ENCODE results near the gene SHPK.

SHPK gene

DNA sequence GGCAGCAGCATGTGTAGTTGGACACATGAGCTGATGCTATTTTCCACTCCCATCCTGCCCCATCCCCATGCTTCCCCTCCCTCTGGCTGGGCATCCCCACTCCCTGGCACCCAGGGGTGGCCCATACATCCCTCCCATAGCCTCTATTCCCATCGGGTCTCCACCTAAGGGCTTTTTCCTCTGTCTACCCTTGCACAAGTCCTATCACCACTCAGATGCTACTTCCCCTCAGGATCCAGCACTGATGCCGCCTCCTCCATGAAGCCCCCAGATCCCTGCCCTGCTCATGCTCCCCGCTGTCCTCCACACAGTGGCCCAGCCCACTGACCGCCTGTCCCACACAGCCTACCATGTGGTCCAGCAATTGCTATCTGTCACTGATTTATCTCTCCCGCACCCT is 42.7 kb downstream of the SHPK start:
- TF ChIP-seq, protein P1, sequence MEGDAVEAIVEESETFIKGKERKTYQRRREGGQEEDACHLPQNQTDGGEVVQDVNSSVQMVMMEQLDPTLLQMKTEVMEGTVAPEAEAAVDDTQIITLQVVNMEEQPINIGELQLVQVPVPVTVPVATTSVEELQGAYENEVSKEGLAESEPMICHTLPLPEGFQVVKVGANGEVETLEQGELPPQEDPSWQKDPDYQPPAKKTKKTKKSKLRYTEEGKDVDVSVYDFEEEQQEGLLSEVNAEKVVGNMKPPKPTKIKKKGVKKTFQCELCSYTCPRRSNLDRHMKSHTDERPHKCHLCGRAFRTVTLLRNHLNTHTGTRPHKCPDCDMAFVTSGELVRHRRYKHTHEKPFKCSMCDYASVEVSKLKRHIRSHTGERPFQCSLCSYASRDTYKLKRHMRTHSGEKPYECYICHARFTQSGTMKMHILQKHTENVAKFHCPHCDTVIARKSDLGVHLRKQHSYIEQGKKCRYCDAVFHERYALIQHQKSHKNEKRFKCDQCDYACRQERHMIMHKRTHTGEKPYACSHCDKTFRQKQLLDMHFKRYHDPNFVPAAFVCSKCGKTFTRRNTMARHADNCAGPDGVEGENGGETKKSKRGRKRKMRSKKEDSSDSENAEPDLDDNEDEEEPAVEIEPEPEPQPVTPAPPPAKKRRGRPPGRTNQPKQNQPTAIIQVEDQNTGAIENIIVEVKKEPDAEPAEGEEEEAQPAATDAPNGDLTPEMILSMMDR (IDR thresholded peaks at IDR 0.05; ENCODE audit: low read depth, low read length) = no peak
- DNase-seq = no peak
- Histone ChIP-seq H3K36me3 (no peaks in the 10 kb centered on the region), H3K9me3 (no peaks in the 10 kb centered on the region), H3K27me3 (no peaks in the 10 kb centered on the region), H3K4me1 (0 out of 2 replicates have a peak, but pooled peaks cover 2% of the 10 kb centered on the region), H3K4me3 (ENCODE audit: low read depth, low read length) (no peak overlapping the region)

DNA sequence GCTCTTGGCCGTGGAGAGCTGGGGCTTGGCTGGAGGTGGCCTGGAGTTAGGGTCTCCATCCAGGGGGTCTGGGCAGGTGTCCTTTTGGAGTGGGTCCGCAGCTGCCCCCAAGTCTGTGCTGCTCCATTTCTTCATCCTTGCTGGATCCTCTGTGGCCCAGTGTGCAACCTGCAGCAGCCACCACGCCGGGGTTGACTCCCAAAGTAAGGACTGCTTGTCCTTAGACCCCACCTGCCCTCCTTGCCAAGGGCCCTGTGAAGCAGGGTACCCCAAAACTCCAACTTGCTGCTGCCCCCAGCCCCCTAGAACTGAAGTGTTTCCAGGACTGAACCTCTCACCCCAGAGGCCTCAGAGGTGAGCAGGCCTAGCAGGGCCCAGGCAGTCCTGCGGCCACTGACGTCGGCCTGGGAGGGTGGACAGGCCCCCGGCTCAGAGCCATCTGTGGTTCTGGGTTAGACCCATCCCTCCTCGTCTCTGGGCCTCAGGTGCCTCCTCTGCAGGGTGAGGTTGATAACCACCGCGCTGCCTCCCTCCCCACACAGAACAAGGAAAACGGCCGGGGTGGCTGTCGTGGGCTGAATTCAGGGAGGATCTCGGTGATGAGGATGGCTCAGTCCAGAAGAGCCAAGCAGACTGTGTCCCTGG is 43.7 kb downstream of the SHPK start:
- Histone ChIP-seq H3K27me3 (no peaks in the 10 kb centered on the region), H3K9me3 (no peaks in the 10 kb centered on the region), H3K4me1 (0 out of 2 replicates have a peak, but pooled peaks cover 2% of the 10 kb centered on the region), H3K4me3 (ENCODE audit: low read depth, low read length) (no peak overlapping the region), H3K36me3 (no peaks in the 10 kb centered on the region)
- no peak for DNase-seq
- TF ChIP-seq, protein P1 (IDR thresholded peaks at IDR 0.05; ENCODE audit: low read depth, low read length) = no peak

- H3K27me3 ChIP-seq = no peaks in the 10 kb centered on the region
- no peaks in the 10 kb centered on the region for H3K36me3 ChIP-seq
- no peak for DNase-seq
- H3K9me3 ChIP-seq = no peaks in the 10 kb centered on the region
- H3K4me1 ChIP-seq = 0 out of 2 replicates have a peak, but pooled peaks cover 2% of the 10 kb centered on the region
- TF ChIP-seq, protein P1 (IDR thresholded peaks at IDR 0.05; ENCODE audit: low read depth, low read length) = no peak
- no peak overlapping the region for H3K4me3 ChIP-seq (ENCODE audit: low read depth, low read length)
These were observed 45.3 kb downstream of the SHPK start for GRCh38 chr17:3590768-3591167.

- no peak for DNase-seq
- Histone ChIP-seq H3K9me3 (no peaks in the 10 kb centered on the region), H3K36me3 (no peaks in the 10 kb centered on the region), H3K27me3 (no peaks in the 10 kb centered on the region), H3K4me3 (ENCODE audit: low read depth, low read length) (no peak overlapping the region), H3K4me1 (0 out of 2 replicates have a peak, but pooled peaks cover 2% of the 10 kb centered on the region)
- TF ChIP-seq, protein P1 (IDR thresholded peaks at IDR 0.05; ENCODE audit: low read depth, low read length) = no peak
These were observed 45.8 kb downstream of the SHPK start for GRCh38 chr17:3590231-3590630.

GRCh38 chr17:3589784-3590183 is 46.3 kb downstream of the SHPK start:
- Histone ChIP-seq H3K36me3 (no peaks in the 10 kb centered on the region), H3K9me3 (no peaks in the 10 kb centered on the region), H3K4me3 (ENCODE audit: low read depth, low read length) (no peak overlapping the region), H3K4me1 (0 out of 2 replicates have a peak, but pooled peaks cover 2% of the 10 kb centered on the region), H3K27me3 (no peaks in the 10 kb centered on the region)
- DNase-seq = no peak
- TF ChIP-seq, protein P1 (IDR thresholded peaks at IDR 0.05; ENCODE audit: low read depth, low read length) = no peak

- DNase-seq = no peak
- TF ChIP-seq, protein P1 (IDR thresholded peaks at IDR 0.05; ENCODE audit: low read depth, low read length) = no peak
- Histone ChIP-seq H3K4me3 (ENCODE audit: low read depth, low read length) (no peak overlapping the region), H3K4me1 (no peaks in the 10 kb centered on the region), H3K9me3 (no peaks in the 10 kb centered on the region), H3K27me3 (no peaks in the 10 kb centered on the region), H3K36me3 (no peaks in the 10 kb centered on the region)
These were observed 50.2 kb downstream of the SHPK start for GRCh38 chr17:3585826-3586225.

All from BE2C (cell line).